Measurements from ENCODE around the gene DSCAM. TPM values are rescaled to one million over a fixed set of nuclear protein-coding genes. Genes with fewer than 3 reads are reported as not detected.

Gene DSCAM
- total RNA-seq, 1 experiment from 2014 or later, result not detected

GRCh38 chr21:40636026-40636425, 210.9 kb downstream of the DSCAM start (continued):
- TF ChIP-seq ZBTB33 (IDR thresholded peaks at IDR 0.05; ENCODE audit: extremely low read depth, insufficient replicate concordance, low read length) (no peak), ELF1 (IDR thresholded peaks at IDR 0.05; ENCODE audit: borderline replicate concordance, low read depth) (no peak)

GRCh38 chr21:40635391-40635790, 211.6 kb downstream of the DSCAM start:
- H2AFZ ChIP-seq (ENCODE audit: low read depth, low read length, poor library complexity, severe bottlenecking), result no peak overlapping the region
- intact Hi-C loops (cut with micrococcal nuclease), result no loop called here
- H3K9ac ChIP-seq (ENCODE audit: low read length), result no peak overlapping the region
- no peaks in the 10 kb centered on the region for H4K20me1 ChIP-seq (ENCODE audit: insufficient read depth)
- ATAC-seq (no peak), DNase-seq (ENCODE audit: low read depth, low spot score) (no peak)
- peaks cover 15 to 46% of the 10 kb centered on the region in 2 experiments; a peak in 3 of 4 replicates for H3K9me3 ChIP-seq (ENCODE audit: control insufficient read depth in 1 of 2, insufficient read depth in 1 of 2, low read depth in 1 of 2, low read length in 2 of 2)
- POLR2A ChIA-PET, result no interaction called here
- CTCF ChIA-PET, result no interaction called here
- no peaks in the 10 kb centered on the region for H3K4me1 ChIP-seq (ENCODE audit: control insufficient read depth in 1 of 2, insufficient read depth in 2 of 2, low read length in 2 of 2)
- no peaks in the 10 kb centered on the region for H3K79me2 ChIP-seq (ENCODE audit: insufficient read depth, low read length)
- no peaks in the 10 kb centered on the region for H3K36me3 ChIP-seq (ENCODE audit: control insufficient read depth in 1 of 2, insufficient read depth in 2 of 2, low read length in 2 of 2)
- no TSS peak for BruUV-seq (replicated peaks)
- RAD21 ChIA-PET (ENCODE audit: low non-redundant PET in 1 of 2, low total read pairs in 2 of 2, uncharacterized antibody in 2 of 2, unreplicated experiment in 2 of 2), result no interaction called here
- H3K4me2 ChIP-seq (ENCODE audit: low read length), result no peak overlapping the region
- no peak for TF ChIP-seq POLR2A (IDR thresholded peaks at IDR 0.05; ENCODE audit: borderline replicate concordance, extremely low read depth, insufficient read depth, insufficient read length)
- TF ChIP-seq REST (IDR thresholded peaks at IDR 0.05; ENCODE audit: low read depth), result no peak
- no peak for TF ChIP-seq POLR2AphosphoS5 (IDR thresholded peaks at IDR 0.05; ENCODE audit: low read depth, low read length)
- TF ChIP-seq JUND (IDR thresholded peaks at IDR 0.05), result no peak
- TF ChIP-seq TCF7L2 (IDR thresholded peaks at IDR 0.05; ENCODE audit: borderline replicate concordance, extremely low read depth, insufficient read depth, insufficient read length), result no peak
- TF ChIP-seq YY1 (IDR thresholded peaks at IDR 0.05; ENCODE audit: extremely low read depth, insufficient replicate concordance, low read depth, low read length), result no peak
- TF ChIP-seq ZBTB33 (IDR thresholded peaks at IDR 0.05; ENCODE audit: extremely low read depth, insufficient replicate concordance, low read length), result no peak
- no peak for TF ChIP-seq ELF1 (IDR thresholded peaks at IDR 0.05; ENCODE audit: borderline replicate concordance, low read depth)
- TF ChIP-seq SIN3A (IDR thresholded peaks at IDR 0.05; ENCODE audit: low read depth), result no peak
- TF ChIP-seq, protein P1, sequence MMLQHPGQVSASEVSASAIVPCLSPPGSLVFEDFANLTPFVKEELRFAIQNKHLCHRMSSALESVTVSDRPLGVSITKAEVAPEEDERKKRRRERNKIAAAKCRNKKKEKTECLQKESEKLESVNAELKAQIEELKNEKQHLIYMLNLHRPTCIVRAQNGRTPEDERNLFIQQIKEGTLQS (IDR thresholded peaks at IDR 0.05), result no peak
- no peaks in the 10 kb centered on the region for H3K9me2 ChIP-seq (ENCODE audit: insufficient read depth)
- H3K27me3 ChIP-seq (ENCODE audit: insufficient read depth, low read length), result no peaks in the 10 kb centered on the region
- H3K4me3 ChIP-seq (replicated peaks in 1 of 2; ENCODE audit: low read depth in 1 of 2, low read length in 2 of 2), result no peak overlapping the region
- H3K27ac ChIP-seq (ENCODE audit: low read depth, low read length), result no peak overlapping the region

Data from HCT116 (cell line).